Mononuclear cell (primary cell): ENCODE measurements around the gene MEIOC. TPM values are rescaled to one million over a fixed set of nuclear protein-coding genes. Genes with fewer than 3 reads are reported as not detected.
"Not testable (repeated sequence)": the region's sequence is repeated elsewhere in the genome, so short reads cannot be mapped to it uniquely, and the experiment has no call there.

Source experiments
- H3K27me3 ChIP-seq: 2 replicates; pipeline ENCODE4 v1.6.0; 2011; ENCODE audit warnings: low read length, control low read depth; ENCODE audit not compliant: insufficient read depth
- H3K4me1 ChIP-seq: 2 replicates; pipeline ENCODE4 v1.5.1; 2011; ENCODE audit warnings: mild to moderate bottlenecking, low read length, control low read depth; ENCODE audit not compliant: insufficient read depth
- H3K4me3 ChIP-seq: 2 replicates; pipeline ENCODE4 v1.5.1; 2011; ENCODE audit warnings: mild to moderate bottlenecking, low read length, moderate library complexity
- H3K9me3 ChIP-seq: 2 replicates; pipeline ENCODE4 v1.5.1; 2011; ENCODE audit warnings: low read depth, mild to moderate bottlenecking, control low read depth, low read length
- total RNA-seq: library from RNA; depleted of rRNA; stranded (reverse); fragments of >200 nt; gene quantifications from one replicate; pipeline ENCODE4 v1.2.3, GENCODE V29; 2012

Gene MEIOC
- total RNA-seq, 1 donor: not detected

DNA sequence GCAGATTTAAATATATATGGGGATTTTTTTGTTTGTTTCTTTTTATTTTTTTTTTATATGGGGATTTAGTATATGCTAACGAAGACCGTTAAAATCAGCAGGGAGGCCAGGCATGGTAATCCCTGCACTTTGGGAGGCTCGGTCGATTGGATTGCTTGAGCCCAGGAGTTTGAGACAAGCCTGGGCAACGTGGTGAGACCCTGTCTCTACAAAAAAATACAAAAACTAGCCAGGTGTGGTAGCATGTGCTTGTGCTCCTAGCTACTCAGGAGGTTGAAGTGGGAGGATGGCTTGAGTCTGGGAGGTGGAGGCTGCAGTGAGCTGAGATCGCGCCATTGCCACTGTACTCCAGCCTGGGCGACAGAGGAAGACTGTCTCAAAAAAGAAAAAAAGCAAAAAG lies 22.3 kb upstream of the MEIOC start:
- Histone ChIP-seq H3K9me3 (no peaks in the 10 kb centered on the region), H3K27me3 (no peaks in the 10 kb centered on the region), H3K4me3 (no peak overlapping the region), H3K4me1 (no peaks in the 10 kb centered on the region)

GRCh38 chr17:44634401-44634800 lies 21.9 kb upstream of the MEIOC start:
- H3K9me3 ChIP-seq, H3K27me3 ChIP-seq, H3K4me1 ChIP-seq, H3K4me3 ChIP-seq: not testable (repeated sequence)

DNA sequence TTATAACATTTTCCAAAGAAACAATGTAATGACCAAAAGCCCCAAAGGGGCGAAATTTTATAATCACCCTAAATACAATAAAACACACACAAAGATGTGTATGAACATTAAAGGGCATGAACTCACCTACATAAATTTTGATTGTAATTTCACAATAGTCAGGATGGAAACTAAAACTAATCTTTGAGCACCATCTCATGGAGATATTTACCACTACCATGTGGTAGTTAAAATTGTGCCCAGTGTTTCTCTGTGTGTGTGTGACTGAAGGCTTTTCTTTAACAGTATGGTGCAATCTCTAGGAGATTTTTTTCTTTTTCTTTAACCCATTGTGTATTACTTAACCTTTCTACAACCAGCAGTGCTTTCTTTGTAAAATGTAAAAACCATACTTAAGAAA lies 19.7 kb upstream of the MEIOC start:
- Histone ChIP-seq H3K9me3 (no peaks in the 10 kb centered on the region), H3K27me3 (no peaks in the 10 kb centered on the region), H3K4me3 (no peak overlapping the region), H3K4me1 (no peaks in the 10 kb centered on the region)

DNA sequence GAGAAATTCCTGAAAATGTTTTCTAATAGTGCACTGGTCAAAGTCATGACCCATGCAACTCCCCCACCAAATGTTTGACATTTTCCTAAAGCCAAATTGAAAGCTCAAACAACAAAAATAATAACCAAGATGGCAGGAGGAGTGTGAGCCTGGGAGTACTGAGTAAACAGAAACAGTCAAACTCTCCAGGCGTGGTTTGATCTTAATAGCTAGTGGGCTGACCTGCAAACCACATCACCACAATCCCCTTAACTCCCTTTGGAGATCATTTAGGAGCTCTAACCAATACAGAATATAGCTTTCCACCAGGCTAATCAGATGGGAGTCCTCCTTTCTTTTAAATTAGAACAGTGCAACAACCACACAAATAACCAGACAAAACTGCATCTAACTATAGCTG lies 19.2 kb upstream of the MEIOC start:
- no peak overlapping the region for H3K4me3 ChIP-seq
- H3K4me1 ChIP-seq: no peaks in the 10 kb centered on the region
- H3K27me3 ChIP-seq: no peaks in the 10 kb centered on the region
- no peaks in the 10 kb centered on the region for H3K9me3 ChIP-seq

GRCh38 chr17:44642834-44643233 lies 13.4 kb upstream of the MEIOC start:
- no peaks in the 10 kb centered on the region for H3K4me1 ChIP-seq
- no peaks in the 10 kb centered on the region for H3K9me3 ChIP-seq
- H3K27me3 ChIP-seq: no peaks in the 10 kb centered on the region
- no peak overlapping the region for H3K4me3 ChIP-seq

GRCh38 chr17:44645341-44645740 lies 10.9 kb upstream of the MEIOC start:
- H3K4me1 ChIP-seq: no peaks in the 10 kb centered on the region
- H3K27me3 ChIP-seq: peaks cover 7% of the 10 kb centered on the region
- no peak overlapping the region for H3K4me3 ChIP-seq
- H3K9me3 ChIP-seq: no peaks in the 10 kb centered on the region

DNA sequence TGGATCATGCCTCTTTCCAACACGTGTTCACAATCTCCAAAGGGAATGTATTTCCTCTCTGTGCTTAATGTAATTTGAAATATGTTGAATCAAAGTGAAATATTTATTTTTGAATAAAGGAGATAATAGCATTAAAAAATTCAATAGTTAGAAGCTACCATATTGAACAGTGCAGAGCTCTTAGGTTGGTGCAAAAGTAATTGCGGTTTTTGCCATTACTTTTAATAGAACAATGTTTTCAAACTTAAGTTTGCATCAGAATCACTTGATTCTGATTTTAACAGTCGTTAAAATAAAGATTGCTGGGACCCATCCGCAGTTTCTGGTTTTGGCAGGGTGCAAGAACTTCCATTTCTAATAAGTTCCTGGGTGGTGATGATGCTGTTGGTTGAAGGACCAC lies 10.0 kb upstream of the MEIOC start:
- Histone ChIP-seq H3K4me1 (no peaks in the 10 kb centered on the region), H3K9me3 (no peaks in the 10 kb centered on the region), H3K27me3 (peaks cover 9% of the 10 kb centered on the region)

DNA sequence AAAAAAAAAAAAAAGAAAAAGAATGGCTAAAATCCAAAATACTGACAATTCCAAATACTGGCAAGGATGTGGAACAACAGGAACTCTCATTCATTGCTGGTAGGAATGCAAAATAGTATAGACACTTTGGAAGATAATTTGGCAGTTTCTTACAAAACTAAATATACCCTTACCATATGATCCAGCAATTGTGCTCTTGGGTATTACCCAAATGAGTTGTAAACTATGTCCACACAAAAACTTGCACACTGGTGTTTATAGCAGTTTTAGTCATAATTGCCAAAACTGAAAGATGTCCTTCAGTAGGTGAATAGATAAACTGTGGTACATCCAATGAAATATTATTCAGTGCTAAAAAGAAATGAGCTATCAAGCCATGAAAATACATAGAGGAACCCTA lies 8.5 kb upstream of the MEIOC start:
- H3K27me3 ChIP-seq: peaks cover 12% of the 10 kb centered on the region
- H3K9me3 ChIP-seq: no peaks in the 10 kb centered on the region
- no peak overlapping the region for H3K4me3 ChIP-seq
- no peaks in the 10 kb centered on the region for H3K4me1 ChIP-seq

More for the DNA sequence above, 10.0 kb upstream of the MEIOC start:
- H3K4me3 ChIP-seq: no peak overlapping the region

GRCh38 chr17:44648963-44649362 lies 7.3 kb upstream of the MEIOC start:
- no peaks in the 10 kb centered on the region for H3K9me3 ChIP-seq
- no peaks in the 10 kb centered on the region for H3K4me1 ChIP-seq
- no peak overlapping the region for H3K4me3 ChIP-seq
- H3K27me3 ChIP-seq: peaks cover 18% of the 10 kb centered on the region

GRCh38 chr17:44651228-44651627 lies 5.0 kb upstream of the MEIOC start:
- H3K4me1 ChIP-seq: peaks cover 3% of the 10 kb centered on the region
- H3K4me3 ChIP-seq: no peak overlapping the region
- H3K27me3 ChIP-seq: peaks cover 33% of the 10 kb centered on the region
- H3K9me3 ChIP-seq: no peaks in the 10 kb centered on the region

GRCh38 chr17:44652727-44653126 lies 3.5 kb upstream of the MEIOC start:
- peaks cover 37% of the 10 kb centered on the region for H3K27me3 ChIP-seq
- peaks cover 9% of the 10 kb centered on the region for H3K4me1 ChIP-seq

GRCh38 chr17:44653384-44653783 lies 2.9 kb upstream of the MEIOC start:
- no peaks in the 10 kb centered on the region for H3K9me3 ChIP-seq
- peaks cover 37% of the 10 kb centered on the region for H3K27me3 ChIP-seq
- H3K4me1 ChIP-seq: peaks cover 9% of the 10 kb centered on the region
- H3K4me3 ChIP-seq: no peak overlapping the region

More at GRCh38 chr17:44652727-44653126, 3.5 kb upstream of the MEIOC start:
- Histone ChIP-seq H3K9me3 (no peaks in the 10 kb centered on the region), H3K4me3 (no peak overlapping the region)

DNA sequence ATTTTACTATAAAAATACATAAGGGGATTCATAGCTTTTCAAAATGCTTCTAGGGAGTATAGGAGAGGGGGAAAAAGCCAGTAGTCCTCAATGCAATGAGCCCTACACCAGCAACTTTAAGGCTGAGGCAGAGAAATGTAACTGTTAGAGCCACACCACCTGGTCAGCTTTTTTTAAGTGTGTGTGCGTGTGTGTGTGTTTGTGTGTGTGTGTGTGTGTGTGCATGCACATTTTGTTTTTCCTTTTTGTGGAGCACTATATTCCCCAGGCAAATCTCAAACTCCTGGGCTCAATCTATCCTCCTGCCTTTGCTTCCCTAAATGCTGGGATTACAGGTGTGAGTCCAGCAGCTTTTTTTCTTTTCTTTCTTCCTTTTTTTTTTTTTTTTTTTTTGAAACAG lies 2.3 kb upstream of the MEIOC start:
- Histone ChIP-seq H3K4me3 (no peak overlapping the region), H3K27me3 (peaks cover 36% of the 10 kb centered on the region), H3K4me1 (peaks cover 9% of the 10 kb centered on the region), H3K9me3 (no peaks in the 10 kb centered on the region)

DNA sequence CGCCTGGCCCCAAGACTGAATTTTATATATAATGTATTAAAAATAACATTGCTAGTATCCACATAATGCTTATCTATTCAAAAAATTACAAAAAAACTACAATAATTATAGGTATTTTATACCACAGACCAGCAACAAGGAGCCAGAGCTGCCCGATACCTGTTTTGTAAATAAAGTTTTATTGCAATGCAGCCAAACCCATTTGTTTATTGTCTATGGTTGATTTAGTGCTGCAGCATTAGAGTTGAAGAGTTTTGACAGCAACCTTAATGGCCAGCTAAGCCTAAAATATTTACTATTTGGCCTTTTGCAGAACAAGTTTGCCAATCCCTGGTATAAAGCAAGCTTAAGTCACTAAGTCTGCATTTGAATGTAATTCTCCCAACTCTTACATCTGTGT lies 5.6 kb downstream of the MEIOC start:
- Histone ChIP-seq H3K4me3 (no peak overlapping the region), H3K4me1 (peaks cover 2% of the 10 kb centered on the region), H3K9me3 (no peaks in the 10 kb centered on the region), H3K27me3 (peaks cover 6% of the 10 kb centered on the region)

GRCh38 chr17:44663095-44663494 lies 6.8 kb downstream of the MEIOC start:
- H3K9me3 ChIP-seq: no peaks in the 10 kb centered on the region

GRCh38 chr17:44664867-44665266 lies 8.6 kb downstream of the MEIOC start:
- Histone ChIP-seq H3K4me3 (no peak overlapping the region), H3K4me1 (no peaks in the 10 kb centered on the region), H3K9me3 (no peaks in the 10 kb centered on the region), H3K27me3 (peaks cover 3% of the 10 kb centered on the region)

More at GRCh38 chr17:44663095-44663494, 6.8 kb downstream of the MEIOC start:
- Histone ChIP-seq H3K4me3 (no peak overlapping the region), H3K27me3 (peaks cover 3% of the 10 kb centered on the region), H3K4me1 (no peaks in the 10 kb centered on the region)

- Histone ChIP-seq H3K4me1 (no peaks in the 10 kb centered on the region), H3K9me3 (no peaks in the 10 kb centered on the region), H3K27me3 (peaks cover 3% of the 10 kb centered on the region), H3K4me3 (no peak overlapping the region)
Measured at GRCh38 chr17:44666006-44666405, 9.7 kb downstream of the MEIOC start.
